ENCODE measurements around the gene CSPG5.

- no peak for TF ChIP-seq CTCF (IDR thresholded peaks at IDR 0.05)
- TF ChIP-seq EZH2 (IDR thresholded peaks at IDR 0.05), result no peak
- no peak for TF ChIP-seq EZH2phosphoT487 (IDR thresholded peaks at IDR 0.05)
Measured at GRCh38 chr3:47536967-47537366, 41.7 kb downstream of the CSPG5 start.
